Activated naive CD4-positive, alpha-beta T cell treated with anti-CD3 and anti-CD28 coated beads, Interleukin-2, amount 50 U/mL, for 16 hours (primary cell): ENCODE measurements around the gene ZSCAN21.

Experiments used
- DNase-seq: peaks from one replicate; pipeline ENCODE4 v3.0.0-alpha.2; 2020

ZSCAN21 gene

GRCh38 chr7:100101016-100101862 lies 51.7 kb downstream of the ZSCAN21 start, which contains the start of the genes AP4M1 and MCM7:
Gene AP4M1, plus strand, starts transcription at chr7:100101643. Its CDS starts 72 bp downstream, at chr7:100101715.
Gene MCM7, minus strand, starts transcription at chr7:100101397. Its CDS starts 103 bp downstream, at chr7:100101294.
- DNase-seq = peak; percentile 95

- DNase-seq = no peak
Measured at GRCh38 chr7:100102950-100103840, 53.6 kb downstream of the ZSCAN21 start.

GRCh38 chr7:100105534-100105933 lies 56.0 kb downstream of the ZSCAN21 start:
- DNase-seq = no peak

GRCh38 chr7:100106633-100107032 lies 57.1 kb downstream of the ZSCAN21 start:
- no peak for DNase-seq

- no peak for DNase-seq
Measured at GRCh38 chr7:100107125-100107737, 57.7 kb downstream of the ZSCAN21 start.

GRCh38 chr7:100107890-100108289 lies 58.3 kb downstream of the ZSCAN21 start:
- DNase-seq = no peak

GRCh38 chr7:100109521-100110163 lies 60.1 kb downstream of the ZSCAN21 start:
- DNase-seq = no peak

- DNase-seq = no peak
Measured at GRCh38 chr7:100111156-100111555, 61.6 kb downstream of the ZSCAN21 start.

- no peak for DNase-seq
Measured at GRCh38 chr7:100111914-100112313, 62.3 kb downstream of the ZSCAN21 start.
